Duodenal mucosa (tissue), 2 donors: Measurements from ENCODE around the gene NDRG2.
A peak's percentile ranks its signal among the peaks of the same experiment; 100 is the strongest.
"Not testable (repeated sequence)": the region's sequence is repeated elsewhere in the genome, so short reads cannot be mapped to it uniquely, and the experiment has no call there.

Source experiments
- H3K27ac ChIP-seq: one replicate; pipeline ENCODE4 v1.7.0; 2013; ENCODE audit warnings: low read depth, low read length
- H3K27me3 ChIP-seq, 2 donors: one replicate each; pipeline ENCODE4 v1.7.0; 2013; ENCODE audit warnings: low read length in 2 of 2, control low read depth in 1 of 2; ENCODE audit not compliant: insufficient read depth in 2 of 2, control insufficient read depth in 1 of 2
- H3K36me3 ChIP-seq, 2 donors: one replicate each; pipeline ENCODE4 v1.7.0; 2013; ENCODE audit warnings: low read length in 2 of 2, control low read depth in 1 of 2; ENCODE audit not compliant: insufficient read depth in 2 of 2, control insufficient read depth in 1 of 2
- H3K4me1 ChIP-seq, 2 donors: one replicate each; pipeline ENCODE4 v1.7.0; 2013; ENCODE audit warnings: low read length in 2 of 2, control low read depth in 1 of 2; ENCODE audit not compliant: insufficient read depth in 2 of 2, control insufficient read depth in 1 of 2
- H3K4me3 ChIP-seq, 2 donors: one replicate each; pipeline ENCODE4 v1.7.0; 2013; ENCODE audit warnings: low read length in 2 of 2, low read depth in 1 of 2
- H3K9ac ChIP-seq, 2 donors: one replicate each; pipeline ENCODE4 v1.7.0; 2013; ENCODE audit warnings: low read length in 2 of 2, low read depth in 1 of 2
- H3K9me3 ChIP-seq, 2 donors: one replicate each; pipeline ENCODE4 v1.7.0; 2013; ENCODE audit warnings: low read length in 2 of 2, control low read depth in 1 of 2; ENCODE audit not compliant: control insufficient read depth in 1 of 2

The NDRG2 gene

GRCh38 chr14:20989787-20990600 lies 34.9 kb downstream of the NDRG2 start, which contains the start of gene METTL17:
METTL17 (plus strand) TSS chr14:20989980; CDS start chr14:20990003, 23 bp downstream.
- H3K9me3 ChIP-seq = no peaks in the 10 kb centered on the region
- peak within 1 kb of the TSS; percentile 99 to 100 for H3K4me3 ChIP-seq
- H3K27me3 ChIP-seq = no peaks in the 10 kb centered on the region
- peak within 1 kb of the TSS; percentile 69 for H3K27ac ChIP-seq
- peaks cover 24 to 26% of the 10 kb centered on the region in 2 donors for H3K4me1 ChIP-seq
- peak within 1 kb of the TSS; percentile 75 to 90 for H3K9ac ChIP-seq
- peaks cover 7 to 26% of the 10 kb centered on the region in 2 donors for H3K36me3 ChIP-seq

GRCh38 chr14:20989471-20989786 lies 35.4 kb downstream of the NDRG2 start:
- Histone ChIP-seq H3K9ac (peak overlapping the region in 1 of 2 donors; percentile 44), H3K4me1 (peaks cover 24 to 26% of the 10 kb centered on the region in 2 donors), H3K36me3 (peaks cover 7 to 21% of the 10 kb centered on the region in 2 donors), H3K27ac (peak overlapping the region; percentile 69), H3K27me3 (no peaks in the 10 kb centered on the region), H3K4me3 (peak overlapping the region; percentile 50 to 100), H3K9me3 (no peaks in the 10 kb centered on the region)

GRCh38 chr14:20988717-20989470 lies 36.0 kb downstream of the NDRG2 start:
- Histone ChIP-seq H3K4me3 (peak overlapping the region; percentile 50 to 100), H3K9ac (peak overlapping the region; percentile 40 to 44), H3K27me3 (no peaks in the 10 kb centered on the region), H3K4me1 (peaks cover 24 to 26% of the 10 kb centered on the region in 2 donors), H3K36me3 (peaks cover 7 to 15% of the 10 kb centered on the region in 2 donors), H3K27ac (peak overlapping the region; percentile 69), H3K9me3 (no peaks in the 10 kb centered on the region)

- Histone ChIP-seq H3K9ac (no peak overlapping the region), H3K36me3 (no peaks in the 10 kb centered on the region), H3K27ac (no peak overlapping the region), H3K4me3 (no peak overlapping the region), H3K9me3 (no peaks in the 10 kb centered on the region), H3K4me1 (peaks cover 26 to 36% of the 10 kb centered on the region in 2 donors), H3K27me3 (no peaks in the 10 kb centered on the region)
Observed at GRCh38 chr14:20986811-20987210, 38.0 kb downstream of the NDRG2 start.

GRCh38 chr14:20985650-20986049 lies 39.2 kb downstream of the NDRG2 start:
- not testable (repeated sequence) for H3K27me3 ChIP-seq, H3K27ac ChIP-seq, H3K9ac ChIP-seq, H3K36me3 ChIP-seq, H3K4me3 ChIP-seq, H3K9me3 ChIP-seq
- peaks cover 16 to 30% of the 10 kb centered on the region in 2 donors for H3K4me1 ChIP-seq

- Histone ChIP-seq H3K9ac (no peak overlapping the region), H3K36me3 (no peaks in the 10 kb centered on the region), H3K27ac (no peak overlapping the region), H3K4me1 (peaks cover 0 to 17% of the 10 kb centered on the region in 2 donors), H3K27me3 (no peaks in the 10 kb centered on the region), H3K9me3 (no peaks in the 10 kb centered on the region), H3K4me3 (no peak overlapping the region)
Observed at GRCh38 chr14:20982646-20983369, 42.1 kb downstream of the NDRG2 start.

- Histone ChIP-seq H3K9ac (no peak overlapping the region), H3K9me3 (no peaks in the 10 kb centered on the region), H3K36me3 (no peaks in the 10 kb centered on the region), H3K4me3 (no peak overlapping the region), H3K27me3 (no peaks in the 10 kb centered on the region), H3K27ac (no peak overlapping the region), H3K4me1 (peaks cover 0 to 12% of the 10 kb centered on the region in 2 donors)
Observed at GRCh38 chr14:20980906-20981305, 44.0 kb downstream of the NDRG2 start.

GRCh38 chr14:20978687-20979086 lies 46.2 kb downstream of the NDRG2 start:
- H3K9ac ChIP-seq = no peak overlapping the region

GRCh38 chr14:20976291-20976690 lies 48.6 kb downstream of the NDRG2 start:
- Histone ChIP-seq H3K27me3 (no peaks in the 10 kb centered on the region), H3K9ac (no peak overlapping the region), H3K4me3 (no peak overlapping the region), H3K36me3 (no peaks in the 10 kb centered on the region), H3K9me3 (no peaks in the 10 kb centered on the region), H3K27ac (no peak overlapping the region), H3K4me1 (peaks cover 5% of the 10 kb centered on the region in 2 donors)

More at GRCh38 chr14:20978687-20979086, 46.2 kb downstream of the NDRG2 start:
- Histone ChIP-seq H3K4me3 (no peak overlapping the region), H3K27ac (no peak overlapping the region), H3K4me1 (peaks cover 0 to 12% of the 10 kb centered on the region in 2 donors), H3K27me3 (no peaks in the 10 kb centered on the region), H3K36me3 (no peaks in the 10 kb centered on the region), H3K9me3 (no peaks in the 10 kb centered on the region)
